NCI-H128 (cell line): Measurements from ENCODE around the gene MYO3B.
A peak's percentile ranks its signal among the peaks of the same experiment; 100 is the strongest.
"Not testable (repeated sequence)": the region's sequence is repeated elsewhere in the genome, so short reads cannot be mapped to it uniquely, and the experiment has no call there.

ENCODE experiments used
- DNase-seq: peaks from one replicate; lab custom pipeline; 2025; ENCODE audit not compliant: unreplicated experiment; lab: John Stamatoyannopoulos, UW

MYO3B gene

GRCh38 chr2:170332676-170333402, 154.9 kb downstream of the MYO3B start:
- DNase-seq = peak; percentile 48

DNA sequence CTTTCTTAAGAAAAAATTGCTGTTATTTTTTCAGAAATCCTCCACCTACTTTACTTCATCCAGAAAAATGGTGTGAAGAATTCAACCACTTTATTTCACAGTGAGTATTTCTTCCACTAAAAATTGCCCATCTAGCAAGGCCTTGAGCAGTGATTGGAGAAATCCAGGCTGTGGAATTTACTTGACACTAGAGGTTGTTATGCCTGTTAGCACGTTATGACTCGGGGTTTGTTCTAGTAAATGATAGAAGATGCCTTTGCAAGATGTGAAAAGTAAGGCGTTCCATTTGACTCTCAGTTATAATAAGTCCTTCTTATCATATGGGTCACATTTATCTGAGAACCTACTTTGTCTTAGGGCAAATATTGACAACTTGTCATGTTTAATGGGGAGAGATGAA, 157.4 kb downstream of the MYO3B start:
- DNase-seq = no peak

DNA sequence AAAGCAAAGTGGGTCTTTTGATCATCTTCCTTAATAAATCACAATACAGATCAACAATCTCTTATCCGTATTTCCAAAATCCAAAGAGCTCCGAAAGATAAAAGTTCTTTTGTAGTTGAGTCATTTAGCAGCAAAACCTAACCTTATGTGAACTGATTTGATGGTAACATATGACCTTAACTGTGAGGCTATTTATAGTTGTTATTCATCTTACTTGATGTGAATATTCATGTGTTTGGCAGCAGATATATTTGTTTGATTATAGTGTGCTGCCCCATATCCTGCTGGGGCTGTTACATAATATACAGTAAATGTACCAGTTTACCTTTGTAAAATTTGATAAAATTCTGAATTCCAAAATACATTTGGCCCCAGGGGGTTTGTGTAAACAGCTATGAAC, 158.5 kb downstream of the MYO3B start:
- no peak for DNase-seq

DNA sequence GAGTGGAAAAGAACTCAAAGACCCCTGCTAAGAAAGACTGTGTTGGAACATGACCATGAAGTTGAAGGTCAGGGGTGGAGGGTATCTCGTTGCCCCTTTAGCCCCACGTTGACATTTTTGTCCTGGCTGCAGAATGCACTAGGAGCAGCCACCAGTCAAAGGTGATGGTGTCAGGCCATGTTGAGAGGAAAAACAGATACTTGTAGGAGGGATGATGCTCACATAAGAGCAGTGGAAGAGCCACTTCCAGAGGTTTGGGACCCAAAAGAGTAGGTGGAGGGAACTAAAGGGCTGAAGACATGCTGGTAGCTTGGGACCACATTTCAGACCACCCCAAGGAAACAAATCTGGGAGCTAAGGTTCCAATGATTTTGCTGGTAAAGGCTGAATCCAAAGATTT, 159.0 kb downstream of the MYO3B start:
- no peak for DNase-seq

- DNase-seq = no peak
Measured at GRCh38 chr2:170339322-170339721, 161.4 kb downstream of the MYO3B start.

GRCh38 chr2:170339750-170340692, 162.1 kb downstream of the MYO3B start:
- no peak for DNase-seq

GRCh38 chr2:170340693-170341068, 162.7 kb downstream of the MYO3B start:
- no peak for DNase-seq

GRCh38 chr2:170341684-170342623, 164.0 kb downstream of the MYO3B start:
- no peak for DNase-seq

DNA sequence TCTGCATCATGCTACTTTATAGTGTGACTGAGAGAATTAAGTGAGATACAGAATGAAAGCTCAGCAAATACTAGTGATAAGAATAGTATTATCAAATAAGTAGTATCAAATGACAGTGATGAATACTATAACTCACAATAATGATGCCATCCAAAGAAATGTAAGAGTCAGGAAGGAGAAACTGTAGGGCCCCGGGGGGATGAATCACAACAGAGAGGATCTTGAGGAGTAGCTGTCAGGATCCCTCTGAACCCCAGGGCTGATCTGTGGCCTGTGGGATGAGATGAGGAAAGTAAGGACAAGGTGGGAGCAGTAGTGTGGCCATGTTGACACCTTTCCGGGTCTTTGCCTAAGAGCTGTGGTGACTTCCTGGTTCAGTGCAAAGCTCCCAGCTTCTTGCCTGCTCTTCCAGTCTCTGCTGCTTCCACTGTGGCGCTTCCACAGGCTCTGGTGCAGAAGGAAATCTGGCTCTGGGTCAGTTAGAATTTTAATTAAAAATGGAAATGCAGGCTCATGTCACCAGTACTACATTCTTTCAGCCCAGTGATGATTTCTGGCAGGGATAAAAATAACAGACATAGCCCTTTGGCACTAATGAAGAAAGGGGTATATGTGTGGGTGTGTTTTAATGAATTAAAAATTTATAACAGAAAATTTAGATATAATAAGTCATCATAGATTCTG, 166.9 kb downstream of the MYO3B start:
- no peak for DNase-seq

DNA sequence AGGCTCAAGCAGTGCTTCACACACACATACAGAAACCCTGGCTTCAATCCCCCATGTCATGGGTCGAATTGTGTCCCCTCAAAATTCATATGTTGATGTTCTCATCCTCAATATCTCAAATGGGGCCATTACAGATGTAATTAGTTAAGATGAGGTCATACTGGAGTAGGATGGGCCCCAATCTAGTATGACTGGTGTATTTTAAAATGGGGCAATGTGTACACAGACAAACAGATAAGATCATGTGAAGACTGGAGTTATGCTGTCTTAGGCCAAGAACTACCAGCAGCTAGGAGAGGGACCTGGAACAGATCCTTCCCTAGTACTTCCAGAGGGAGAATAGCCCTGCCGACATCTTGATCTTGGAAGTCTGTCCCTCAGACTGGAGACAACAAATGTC, 167.7 kb downstream of the MYO3B start:
- no peak for DNase-seq

DNA sequence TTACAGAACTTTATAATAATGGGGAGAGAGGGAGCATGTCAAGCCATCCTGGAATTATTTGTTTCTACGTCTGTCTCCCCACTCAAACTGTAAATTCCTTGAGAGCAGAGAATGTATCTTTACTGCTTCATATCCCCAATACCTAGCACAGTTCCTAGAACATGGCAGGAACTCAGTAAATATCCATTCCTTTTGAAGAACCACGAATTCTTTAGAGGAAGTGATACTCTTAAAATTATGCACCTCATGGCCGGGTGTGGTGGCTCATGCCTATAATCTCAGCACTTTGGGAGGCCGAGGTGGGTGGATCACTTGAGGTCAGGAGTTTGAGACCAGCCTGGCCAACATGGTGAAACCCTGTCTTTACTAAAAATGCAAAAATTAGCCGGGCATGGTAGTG, 171.3 kb downstream of the MYO3B start:
- not testable (repeated sequence) for DNase-seq

DNA sequence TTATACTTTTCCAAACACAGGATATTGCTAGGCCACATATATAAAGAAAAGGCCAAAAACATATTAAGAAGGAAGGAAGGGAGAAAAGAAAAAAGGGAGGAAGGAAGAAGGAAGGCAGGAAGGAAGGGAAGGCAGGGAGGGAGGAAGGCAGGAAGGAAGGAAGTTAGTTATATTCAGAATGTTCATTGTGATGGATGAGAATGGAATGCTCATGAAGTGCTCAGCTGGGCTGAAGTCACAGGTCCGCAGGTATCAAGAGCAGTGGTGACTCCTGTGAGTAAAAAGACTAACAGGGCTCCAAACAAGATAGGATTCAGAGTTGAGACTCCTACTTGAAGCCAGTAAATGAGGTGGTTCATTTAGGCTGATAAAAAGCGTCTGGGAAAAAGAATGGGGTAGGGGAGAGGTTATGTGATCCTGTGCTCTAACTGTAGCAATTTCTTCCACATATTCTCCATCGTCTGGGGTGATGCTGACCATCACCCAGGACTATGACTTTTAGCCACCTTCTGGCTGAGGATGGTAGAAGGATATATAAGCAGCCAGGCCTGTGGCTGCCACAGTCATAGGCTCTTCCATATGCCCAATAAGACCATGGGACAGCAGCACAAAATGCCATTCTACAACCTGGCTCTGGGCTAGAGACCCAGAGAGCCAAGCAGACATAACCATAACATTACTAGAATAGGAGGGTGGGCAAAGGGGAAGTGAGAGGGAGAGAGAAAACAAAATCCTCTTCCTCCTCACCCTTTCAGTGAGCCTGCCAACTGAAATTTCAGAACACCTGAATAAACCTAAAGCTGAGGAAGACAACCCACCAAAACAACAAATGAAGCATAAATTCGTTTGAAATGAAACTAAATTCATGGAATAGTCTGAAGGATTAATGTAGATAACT, 173.2 kb downstream of the MYO3B start:
- no peak for DNase-seq

- DNase-seq = no peak
Measured at GRCh38 chr2:170353723-170354122, 175.8 kb downstream of the MYO3B start.

- DNase-seq = no peak
Measured at GRCh38 chr2:170354388-170354787, 176.4 kb downstream of the MYO3B start.

DNA sequence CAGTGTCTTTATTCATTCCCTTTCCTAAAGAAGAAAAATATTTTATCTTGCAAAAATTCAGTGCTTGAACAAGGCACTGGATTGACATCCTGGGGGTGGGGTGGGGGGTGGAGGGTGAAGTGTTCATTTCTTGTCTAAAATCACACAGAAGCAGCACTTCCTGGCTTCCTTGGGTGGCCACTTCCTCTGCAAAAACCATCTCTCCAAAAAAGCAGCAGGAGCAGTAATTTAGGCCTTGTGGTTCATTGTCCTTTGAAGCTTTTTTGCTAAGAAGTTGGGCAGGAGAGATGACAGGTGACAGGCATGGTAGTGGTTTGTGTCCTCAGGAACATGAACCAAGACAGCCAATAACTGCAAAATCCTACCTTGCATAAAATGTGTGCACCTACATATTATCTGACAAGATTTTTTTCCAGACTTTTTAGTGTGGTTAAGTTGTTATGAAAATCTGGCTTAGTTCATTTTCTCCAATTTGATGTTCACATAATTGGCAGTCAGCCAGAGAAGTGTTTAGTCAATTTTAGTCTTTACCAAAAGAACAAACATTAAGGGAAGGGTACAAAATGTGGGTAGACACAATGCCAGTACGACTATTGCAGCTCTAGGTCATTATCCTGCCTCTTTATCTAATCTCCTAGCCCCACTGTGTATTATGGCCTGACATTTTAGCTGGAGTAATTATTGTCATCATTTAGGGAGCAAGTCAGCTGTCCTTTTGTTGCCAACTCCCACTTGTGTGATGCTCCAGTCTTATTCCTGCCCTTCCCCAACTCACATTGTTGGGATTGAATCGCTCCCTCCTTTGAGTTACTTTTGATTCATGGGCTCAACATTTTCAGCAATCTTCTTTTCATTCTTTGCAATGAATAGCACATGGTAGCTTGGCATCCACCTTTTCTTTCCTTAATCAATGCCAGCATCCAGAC, 177.2 kb downstream of the MYO3B start:
- DNase-seq = no peak

- DNase-seq = no peak
Measured at GRCh38 chr2:170359466-170359865, 181.5 kb downstream of the MYO3B start.

DNA sequence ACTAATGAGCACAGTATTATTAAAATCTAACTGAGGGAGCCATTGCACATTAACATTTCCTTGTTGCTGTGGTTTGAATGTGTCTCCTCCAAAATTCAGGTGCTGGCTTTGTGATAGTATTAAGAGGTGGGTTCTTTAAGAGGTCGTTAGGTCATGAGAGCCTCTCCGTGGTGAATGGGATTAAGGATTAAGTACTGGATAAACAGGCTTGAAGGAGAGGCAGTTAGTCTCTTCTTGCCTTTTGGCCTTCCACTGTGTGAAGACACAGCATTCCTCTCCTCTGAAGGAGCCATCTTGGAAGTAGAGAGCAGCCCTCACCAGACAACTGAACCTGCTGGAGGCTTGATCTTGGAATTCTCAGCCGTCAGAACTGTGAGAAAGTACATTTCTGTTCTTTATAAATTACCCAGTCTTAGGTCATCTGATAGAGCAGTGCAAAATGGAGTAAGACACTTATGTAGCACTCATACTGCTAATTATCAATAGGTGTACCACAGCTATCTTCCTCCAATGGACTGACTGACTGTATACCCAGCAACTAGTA, 182.7 kb downstream of the MYO3B start:
- DNase-seq = no peak
